Stimulated activated CD4-positive, alpha-beta T cell treated with anti-CD3 and anti-CD28 coated beads, TNF-alpha, amount 100 ng/mL, for 24 hours (primary cell): Measurements from ENCODE around the gene RBPMS2.
"Not testable (repeated sequence)": the region's sequence is repeated elsewhere in the genome, so short reads cannot be mapped to it uniquely, and the experiment has no call there.

Experiments
- DNase-seq, 3 experiments: peaks; one replicate each; pipeline ENCODE4 v3.0.0-alpha.2; 2020; ENCODE audit warnings: low read depth in 3 of 3

RBPMS2 gene

DNA sequence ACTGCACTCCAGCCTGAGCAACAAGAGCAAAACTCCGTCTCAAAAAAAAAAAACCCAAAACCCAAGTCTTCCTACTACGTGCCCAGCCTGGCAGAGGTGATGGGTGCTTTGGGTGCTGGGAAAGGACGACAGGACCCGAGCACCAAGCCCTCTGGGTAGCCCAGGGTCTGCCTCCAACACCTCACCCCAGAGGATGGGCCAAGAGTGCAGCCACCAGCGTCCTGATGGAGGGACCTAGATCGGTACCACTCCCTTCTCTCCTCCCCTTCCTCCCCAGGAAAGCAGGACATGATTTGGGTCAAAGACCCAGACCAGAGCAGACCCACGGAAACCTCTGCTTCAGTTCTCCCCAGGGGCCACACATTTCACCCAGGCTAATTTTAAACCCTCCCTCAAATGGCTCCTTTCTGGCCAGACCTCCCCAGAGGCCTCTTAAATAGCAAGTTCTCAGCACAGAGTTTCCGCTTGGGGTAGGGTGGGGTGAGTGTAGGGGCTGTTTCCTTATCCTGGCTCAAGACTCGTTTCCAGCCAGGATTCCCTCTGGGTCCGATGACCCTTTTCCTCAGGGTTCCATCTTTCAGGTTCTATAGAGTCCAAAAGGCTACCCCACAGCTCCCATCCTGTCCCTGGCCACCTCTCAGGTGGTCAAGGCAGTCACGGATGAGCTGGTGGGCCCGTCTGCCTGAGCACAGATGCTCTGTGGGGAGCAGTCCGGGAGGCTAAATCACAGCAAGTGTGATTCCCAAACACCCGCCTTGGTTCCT is 20.5 kb downstream of the RBPMS2 start:
- DNase-seq, result no peak

DNA sequence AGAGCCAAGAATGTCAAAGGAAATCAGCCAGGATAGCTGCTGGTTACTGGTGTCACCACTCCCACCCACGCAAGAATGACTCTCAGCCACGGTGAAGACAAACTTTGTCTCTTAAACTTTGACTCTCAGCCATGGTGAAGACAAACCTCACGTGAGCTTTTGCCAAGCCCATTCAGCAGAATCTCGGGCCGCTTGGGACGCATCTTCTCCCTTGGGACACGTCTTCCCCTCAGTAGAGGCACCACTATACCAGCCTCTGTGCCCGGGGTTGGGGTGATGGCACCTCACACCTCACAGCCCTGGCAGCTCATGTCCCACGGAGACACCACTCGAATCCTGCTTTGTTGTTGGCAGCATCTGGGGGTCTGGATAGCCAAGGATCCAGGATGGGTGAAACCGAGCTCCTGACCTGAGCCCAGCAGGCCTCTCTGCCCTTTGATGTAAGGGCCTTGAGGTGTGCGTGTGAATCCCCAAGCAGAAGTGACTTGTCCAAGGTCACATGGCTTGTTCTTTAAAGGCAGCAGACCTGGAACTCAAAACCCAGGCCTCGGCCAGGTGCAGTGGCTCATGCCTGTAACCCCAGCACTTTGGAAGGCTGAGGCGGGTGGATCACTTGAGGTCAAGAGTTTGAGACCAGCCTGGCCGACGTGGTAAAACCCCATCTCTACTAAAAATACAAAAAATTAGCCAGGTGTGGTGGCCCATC is 21.8 kb downstream of the RBPMS2 start:
- no peak for DNase-seq

DNA sequence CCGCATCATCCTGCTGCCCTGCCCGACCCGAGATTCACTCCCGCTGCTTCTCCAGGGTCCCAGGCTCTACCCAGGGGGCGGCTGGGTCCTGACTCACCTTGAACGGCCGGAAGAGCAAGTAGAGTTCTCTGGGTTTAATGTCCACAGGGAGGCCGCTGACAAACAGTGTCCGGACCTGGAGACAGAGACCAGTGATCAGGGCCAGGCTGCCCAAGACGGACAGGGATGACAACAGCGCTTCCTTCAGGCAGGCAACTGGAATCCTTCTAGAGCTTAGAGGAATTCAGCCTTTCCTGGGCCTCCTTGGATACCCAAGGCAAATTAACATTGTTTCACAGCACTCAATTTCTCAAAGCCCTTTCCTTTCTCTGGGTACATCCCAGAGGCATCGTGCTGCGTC is 23.9 kb downstream of the RBPMS2 start:
- no peak for DNase-seq

DNA sequence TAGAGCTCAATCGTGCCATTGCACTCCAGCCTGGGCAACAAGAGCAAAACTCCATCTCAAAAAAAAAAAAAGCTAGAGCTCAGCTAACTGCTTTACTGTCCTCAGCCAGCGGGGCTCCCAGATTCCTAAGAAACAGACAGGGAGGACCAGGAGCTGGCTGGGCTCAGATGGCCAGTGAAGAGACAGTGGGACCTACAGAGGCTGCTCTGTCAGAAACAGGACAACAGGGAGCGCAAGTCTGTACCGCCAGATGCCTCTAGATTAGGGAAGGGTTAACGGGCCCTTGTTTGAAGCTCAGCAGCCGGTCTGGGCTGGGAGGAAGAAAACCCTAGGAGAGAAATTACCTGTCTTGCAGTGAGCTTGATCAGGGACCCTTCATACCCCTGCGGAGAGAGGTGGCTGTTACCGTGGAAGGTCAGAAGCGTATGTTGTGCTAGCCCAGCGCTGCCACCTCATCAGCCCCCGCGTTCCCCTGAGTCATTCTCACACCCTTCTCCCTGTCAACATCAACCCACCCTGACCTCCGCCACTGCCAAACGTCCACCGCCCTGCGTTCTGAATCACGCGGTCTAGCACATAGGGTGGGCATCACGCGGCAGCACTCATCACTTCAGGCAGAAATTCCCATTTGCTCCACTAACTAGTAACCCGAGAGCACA is 25.3 kb downstream of the RBPMS2 start:
- no peak for DNase-seq

DNA sequence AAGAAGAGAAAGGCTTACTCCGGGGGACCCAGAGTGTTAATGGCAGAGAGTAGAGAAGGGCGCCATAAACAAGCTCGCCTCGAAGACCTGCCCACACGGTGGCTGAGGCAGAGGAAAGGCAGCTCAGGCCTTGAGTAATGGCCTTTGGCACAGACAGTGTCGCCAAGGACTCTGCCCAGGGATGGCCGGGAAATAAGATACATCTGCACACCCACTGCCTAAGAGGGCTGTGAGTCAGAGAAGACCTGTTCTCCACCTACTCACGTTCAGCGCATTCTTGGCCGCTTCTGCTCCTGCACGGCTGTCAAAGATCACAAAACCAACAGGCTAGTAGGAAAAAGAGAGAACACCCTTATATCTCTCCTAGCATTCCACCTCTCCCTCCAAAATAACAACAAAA is 26.2 kb downstream of the RBPMS2 start:
- no peak for DNase-seq

DNA sequence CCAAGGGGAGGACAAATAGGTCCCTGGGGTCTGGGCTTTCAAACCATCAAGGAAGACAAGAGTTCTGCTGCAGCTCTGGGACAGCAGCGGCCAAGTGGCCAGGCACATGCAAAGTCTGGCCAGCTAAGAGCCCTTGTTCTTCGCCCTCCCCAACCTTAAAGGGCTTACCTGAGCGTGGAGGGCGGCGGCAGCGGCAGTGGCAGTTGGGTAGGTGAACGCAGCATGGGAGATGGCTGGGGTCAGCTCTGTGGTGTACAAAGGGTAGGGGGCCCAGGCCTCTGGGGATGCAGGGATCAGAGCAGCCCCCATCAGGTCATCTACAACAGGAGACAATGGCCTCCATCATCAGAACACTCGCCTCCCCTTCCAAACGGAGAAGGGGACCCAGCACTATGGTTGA is 27.1 kb downstream of the RBPMS2 start:
- no peak for DNase-seq

DNA sequence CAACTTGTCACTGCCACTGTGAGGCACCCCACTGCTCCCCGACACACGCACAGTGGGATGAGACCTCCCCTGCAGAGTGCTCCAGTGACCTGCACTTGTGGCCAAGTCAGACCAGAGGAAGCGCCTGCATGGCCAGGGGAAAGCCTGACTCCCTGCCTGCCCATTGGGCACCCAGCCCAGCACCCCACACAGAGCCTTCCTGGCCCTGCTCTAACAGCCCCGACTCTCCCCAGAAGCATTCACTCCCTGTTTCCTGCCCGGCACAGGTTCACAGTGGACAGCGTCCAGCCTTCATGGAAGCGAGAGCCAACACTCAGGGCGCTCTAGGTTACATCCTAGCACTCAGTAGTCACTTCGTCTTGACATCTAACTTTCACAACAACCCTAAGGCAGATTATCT is 27.8 kb downstream of the RBPMS2 start:
- DNase-seq, result no peak

DNA sequence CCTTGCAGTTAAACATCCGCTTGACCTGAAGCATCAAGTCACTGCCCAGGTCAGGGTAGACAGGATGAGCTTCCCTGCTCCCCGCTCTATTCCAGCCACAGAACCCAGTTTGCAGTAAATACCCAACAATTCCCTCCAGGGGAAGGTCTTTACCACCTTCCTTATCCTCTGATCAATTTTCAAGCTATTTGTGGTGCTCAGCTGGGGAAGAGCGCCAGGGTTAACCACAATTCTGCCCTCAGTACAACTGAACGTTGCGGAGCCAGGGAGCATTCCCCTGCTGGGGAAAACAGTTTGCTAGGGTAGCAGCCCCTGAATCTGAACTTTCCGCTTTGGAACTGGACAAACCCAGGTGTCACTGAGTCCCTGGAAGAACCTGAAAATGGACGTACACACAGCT is 28.5 kb downstream of the RBPMS2 start:
- DNase-seq, result no peak

DNA sequence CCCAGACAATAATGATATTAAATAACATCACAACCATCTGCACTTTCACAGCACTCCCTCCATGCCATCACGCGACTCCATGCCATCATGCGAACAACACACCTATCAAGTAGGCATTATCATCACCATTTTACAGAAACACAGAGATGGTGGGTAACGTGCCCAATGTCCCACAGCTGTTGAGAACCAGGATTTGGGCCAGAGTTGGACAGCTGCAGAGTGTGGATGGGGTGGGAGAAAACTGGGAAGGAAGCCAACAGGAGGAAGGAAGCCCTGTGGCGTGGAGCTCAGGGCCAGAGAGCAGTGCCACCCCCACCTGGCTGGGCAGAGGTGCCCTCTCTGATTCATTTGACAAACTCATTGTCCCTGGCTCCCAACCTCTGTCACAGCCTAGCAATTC is 29.0 kb downstream of the RBPMS2 start:
- no peak for DNase-seq

DNA sequence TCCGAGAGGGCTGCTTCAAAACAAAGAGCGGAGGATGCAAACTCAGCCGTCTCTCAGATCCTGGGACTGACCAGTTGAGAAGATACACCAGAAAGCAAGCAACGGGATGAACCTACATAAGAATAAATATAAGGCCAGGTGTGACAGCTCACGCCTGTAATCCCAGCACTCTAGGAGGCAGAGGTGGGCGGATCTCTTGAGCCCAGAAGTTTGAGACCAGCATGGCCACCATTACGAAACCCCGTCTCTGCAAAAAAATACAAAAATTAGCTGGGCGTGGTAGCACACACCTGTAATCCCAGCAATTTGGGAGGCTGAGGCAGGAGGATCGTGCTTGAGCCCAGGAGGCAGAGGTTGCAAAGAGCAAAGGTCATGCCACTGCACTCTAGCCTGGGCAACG is 31.7 kb downstream of the RBPMS2 start:
- DNase-seq, result no peak

DNA sequence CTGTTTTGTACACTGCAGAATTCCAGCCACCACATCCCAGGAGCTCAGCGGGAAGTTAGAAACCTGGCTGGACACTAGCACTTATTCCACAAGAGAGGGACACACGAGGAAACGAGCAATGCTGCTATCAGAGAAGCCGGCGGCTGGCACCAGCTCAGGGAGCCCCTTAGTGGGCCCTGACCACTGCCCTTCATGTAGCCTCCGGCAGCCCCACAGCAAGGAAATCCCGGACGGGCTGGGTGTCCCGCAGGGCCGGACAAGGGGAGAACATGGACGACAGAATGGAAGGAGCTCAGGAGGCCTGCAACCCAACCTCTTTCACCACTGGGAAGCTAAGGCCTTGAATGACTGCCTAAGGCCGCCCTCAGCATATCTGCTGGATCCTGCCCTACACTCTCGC is 32.5 kb downstream of the RBPMS2 start:
- no peak for DNase-seq

DNA sequence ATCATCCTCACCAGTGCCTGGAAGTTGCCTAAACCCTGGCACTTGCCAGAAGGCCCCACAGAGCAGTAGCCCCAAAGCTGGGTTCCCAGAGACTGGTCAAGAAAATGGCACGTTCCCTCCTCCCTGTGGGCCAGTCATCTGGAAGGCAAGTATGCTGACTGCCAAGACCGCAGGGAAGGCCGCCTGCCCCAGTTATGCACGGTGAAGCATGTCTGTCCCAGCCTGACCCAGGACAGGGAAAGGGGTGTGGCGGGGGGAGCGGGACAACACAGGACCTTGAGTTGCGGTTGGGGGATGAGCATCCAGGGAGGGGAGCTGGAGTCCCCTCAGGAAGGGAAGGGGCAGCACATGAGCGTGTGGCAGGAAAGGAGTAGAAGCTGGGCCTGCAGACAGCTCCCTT is 33.0 kb downstream of the RBPMS2 start:
- DNase-seq, result no peak

DNA sequence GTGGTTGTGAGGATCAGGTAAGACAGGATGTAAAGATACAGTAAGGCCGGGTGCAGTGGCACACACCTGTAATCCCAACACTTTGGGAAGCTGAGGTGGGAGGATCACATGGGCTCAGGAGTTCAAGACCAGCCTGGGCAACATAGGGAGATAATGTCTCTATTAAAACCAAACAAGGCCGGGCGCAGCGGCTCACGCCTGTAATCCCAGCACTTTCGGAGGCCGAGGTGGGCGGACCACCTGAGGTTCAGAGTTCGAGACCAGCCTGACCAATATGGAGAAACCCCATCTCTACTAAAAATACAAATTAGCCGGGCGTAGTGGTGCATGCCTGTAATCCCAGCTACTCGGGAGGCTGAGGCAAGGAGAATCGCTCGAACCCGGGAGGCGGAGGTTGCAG is 33.7 kb downstream of the RBPMS2 start:
- not testable (repeated sequence) for DNase-seq

DNA sequence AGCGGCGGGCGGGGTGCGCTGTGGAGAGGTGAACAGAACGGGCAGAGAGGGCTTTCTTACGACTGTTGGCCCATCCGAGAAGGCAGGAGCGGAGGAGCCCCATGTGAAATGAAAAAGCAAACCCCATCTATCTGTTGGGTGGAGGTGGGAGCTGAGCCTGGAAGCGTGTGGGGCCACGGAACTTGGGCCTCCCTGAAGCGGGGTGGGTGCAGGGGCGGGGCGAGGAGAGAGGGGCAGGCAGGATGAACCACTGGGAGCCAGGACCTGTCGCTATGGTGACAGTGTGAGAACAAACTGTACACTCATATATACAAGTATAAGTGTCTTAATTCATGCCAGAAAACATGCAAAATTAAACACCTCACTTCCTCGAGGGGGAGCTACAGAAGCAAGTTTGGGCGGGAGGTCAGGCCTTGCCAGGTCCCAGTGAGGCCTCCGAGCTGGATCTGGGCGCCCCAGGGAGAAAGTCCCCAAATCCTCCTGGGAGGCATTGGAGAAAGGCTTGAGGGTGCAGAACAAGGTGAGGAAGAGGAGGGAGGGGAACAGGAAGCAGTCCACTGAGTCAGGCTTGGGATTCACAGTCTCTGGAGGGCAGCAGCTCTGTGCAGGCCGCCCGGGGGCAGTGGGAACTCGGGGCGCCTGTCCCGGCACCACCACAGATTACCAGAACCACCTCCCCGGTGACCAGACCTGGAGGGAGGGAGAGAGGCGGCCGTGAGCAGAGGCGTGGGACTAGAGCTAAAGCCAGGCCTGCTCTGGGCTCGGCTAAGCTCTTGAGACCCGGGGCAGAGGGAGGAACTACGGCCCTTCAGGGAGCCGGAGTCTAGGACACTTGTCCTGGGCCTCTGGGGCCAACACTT is 34.8 kb downstream of the RBPMS2 start:
- no peak for DNase-seq

DNA sequence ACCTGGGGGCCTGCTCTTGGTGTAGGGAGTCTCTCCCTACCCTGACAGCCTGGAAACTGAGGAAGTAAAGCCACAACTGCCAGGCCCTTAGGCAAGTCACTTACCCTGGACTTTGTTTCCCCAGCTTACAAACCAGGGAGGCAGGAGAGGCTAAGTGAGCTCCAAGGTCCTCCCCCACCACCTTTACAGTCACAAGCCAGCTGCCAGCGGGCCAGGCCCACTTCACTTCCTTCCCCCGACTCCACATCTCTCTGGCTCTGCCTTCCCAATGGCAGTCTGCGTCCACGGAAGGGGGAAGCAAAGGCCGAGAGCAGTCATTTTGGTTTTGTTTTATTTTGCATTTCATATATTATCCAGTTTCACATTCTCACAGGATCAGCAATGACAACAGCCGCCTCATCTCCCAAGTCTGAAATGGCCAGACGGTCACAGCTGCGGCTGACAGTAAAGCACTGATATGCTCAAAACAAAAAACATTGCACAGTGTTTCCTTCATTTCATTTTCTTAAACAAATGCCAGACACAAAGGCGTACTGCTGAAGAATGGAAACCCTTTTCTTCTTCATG is 35.7 kb downstream of the RBPMS2 start:
- no peak for DNase-seq

DNA sequence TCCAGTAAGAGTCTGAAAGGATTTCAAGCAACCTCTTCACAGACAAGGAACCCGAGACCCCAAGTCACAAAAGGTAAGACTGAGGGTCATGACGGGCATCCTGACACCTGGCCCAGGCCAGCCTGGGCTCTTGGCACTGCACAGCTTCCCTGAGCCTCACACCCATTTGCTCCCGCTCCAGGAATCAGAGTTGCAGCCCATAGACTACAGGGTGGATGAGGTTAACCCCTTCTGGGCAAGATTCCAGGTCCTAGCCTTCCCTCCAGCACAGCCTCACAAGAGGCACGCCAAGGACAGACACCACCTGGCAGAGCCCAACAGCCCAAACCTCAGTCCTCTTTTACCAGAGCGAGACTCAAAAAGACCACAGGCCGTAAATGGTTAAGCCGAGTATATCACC is 36.2 kb downstream of the RBPMS2 start:
- DNase-seq, result no peak

DNA sequence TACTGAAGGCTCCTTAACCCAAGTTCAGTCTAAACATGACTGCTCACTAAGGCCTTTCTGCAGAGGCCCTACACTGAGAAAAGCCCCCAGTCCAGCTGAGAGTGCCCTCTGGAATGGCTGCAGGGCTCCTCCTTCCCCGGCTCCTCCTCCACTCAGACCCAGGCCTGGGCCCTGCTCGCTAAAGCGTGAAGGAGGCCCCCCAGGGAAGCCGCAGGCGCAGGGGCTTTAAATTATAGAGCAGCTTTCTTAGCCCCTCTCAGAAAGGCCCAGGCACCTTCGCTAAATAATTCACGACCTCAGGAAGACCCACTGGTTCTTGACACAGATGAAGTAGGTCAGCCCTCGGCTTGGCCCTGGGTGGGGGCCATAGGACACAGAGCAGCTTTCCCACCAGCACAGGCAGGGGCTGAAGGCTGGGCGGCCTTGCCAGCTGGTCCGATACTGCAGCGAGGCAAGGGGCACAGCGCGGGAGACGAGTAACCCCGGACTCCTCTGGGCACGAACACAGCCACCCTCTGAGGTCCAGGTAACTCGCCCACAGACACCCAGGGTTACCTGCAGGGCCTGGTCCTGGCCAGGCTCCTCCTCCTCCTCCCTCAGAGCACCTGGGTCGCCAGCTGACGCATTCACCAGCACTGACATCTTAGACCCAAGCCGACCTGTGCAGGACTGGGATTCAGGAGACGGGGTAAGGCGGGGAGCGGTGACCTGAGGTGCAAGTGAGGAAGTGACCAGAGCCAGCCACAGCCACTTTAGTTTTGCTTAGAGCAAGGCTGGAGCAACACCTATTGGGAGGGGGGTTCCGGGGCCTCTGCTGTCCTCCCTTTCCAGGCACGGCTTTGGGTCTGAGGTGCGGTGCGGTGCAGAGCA is 36.9 kb downstream of the RBPMS2 start:
- no peak for DNase-seq

DNA sequence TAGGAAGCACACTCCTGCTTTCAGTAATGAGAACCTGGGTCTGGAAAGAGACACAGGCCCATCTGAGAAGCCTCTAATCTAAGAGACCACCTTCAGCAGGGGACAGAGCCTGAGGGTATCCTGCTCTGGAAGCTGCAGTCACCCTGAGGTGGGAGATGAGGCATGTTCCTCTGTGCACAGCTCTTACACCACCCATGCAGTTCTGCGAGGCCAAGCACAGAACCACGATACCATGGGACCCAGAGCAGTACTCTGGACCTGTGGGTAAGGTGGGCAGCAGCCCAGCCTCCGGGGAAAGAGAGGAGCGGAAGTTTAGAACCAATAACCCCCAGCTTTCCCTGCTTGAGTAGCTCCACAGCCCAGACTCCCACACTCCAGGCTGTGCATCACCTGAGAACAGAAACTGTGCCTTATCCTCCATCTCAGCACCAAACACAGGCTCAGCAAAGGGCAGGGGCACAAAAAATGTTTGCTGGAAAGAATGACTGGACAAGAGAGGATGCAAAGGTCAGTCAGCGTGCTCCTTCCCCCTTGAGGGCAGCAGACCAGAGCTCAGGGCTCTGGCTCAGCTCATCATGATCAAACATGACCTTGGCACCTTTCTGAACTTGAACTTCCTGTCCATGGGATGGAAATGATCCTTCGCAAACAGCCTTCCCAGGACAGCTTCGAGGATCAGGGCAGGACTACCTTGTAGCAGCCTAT is 43.1 kb downstream of the RBPMS2 start:
- DNase-seq, result no peak

DNA sequence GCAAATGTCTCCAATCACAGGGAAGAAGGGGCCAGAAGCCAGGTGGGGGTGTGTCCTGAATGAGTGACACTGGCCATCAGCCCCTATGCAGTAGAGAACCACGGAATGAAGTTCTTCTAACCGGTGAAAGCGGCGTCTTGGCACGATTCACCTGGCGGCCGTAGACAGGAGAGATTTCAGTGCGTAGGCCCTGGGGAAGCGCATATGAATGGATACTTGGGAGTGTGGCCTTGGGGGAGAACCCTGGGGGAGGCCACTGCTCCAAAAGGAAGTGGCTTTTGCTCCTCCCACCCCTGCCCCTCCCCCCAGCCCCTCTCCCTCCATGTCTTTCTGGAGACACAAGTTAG is 43.6 kb downstream of the RBPMS2 start:
- DNase-seq, result no peak
